Measurements from ENCODE around the gene EFNB3. TPM values are rescaled to one million over a fixed set of nuclear protein-coding genes. Genes with fewer than 3 reads are reported as not detected.

Gene EFNB3
- total RNA-seq, 4 donors from 2014 or later, result 0.22 to 0.82 (median 0.55) TPM

GRCh38 chr17:7747635-7748071 is 42.7 kb downstream of the EFNB3 start:
- TF ChIP-seq CTCF (IDR thresholded peaks at IDR 0.05; ENCODE audit: low read depth), result no peak

GRCh38 chr17:7748076-7748775 is 43.2 kb downstream of the EFNB3 start:
- TF ChIP-seq CTCF (IDR thresholded peaks at IDR 0.05; ENCODE audit: low read depth), result no peak

- no peak for TF ChIP-seq CTCF (IDR thresholded peaks at IDR 0.05; ENCODE audit: low read depth)
These were observed 45.4 kb downstream of the EFNB3 start for GRCh38 chr17:7750321-7750821.

GRCh38 chr17:7754656-7755055 is 49.7 kb downstream of the EFNB3 start:
- TF ChIP-seq CTCF (IDR thresholded peaks at IDR 0.05; ENCODE audit: low read depth), result no peak

- no peak for TF ChIP-seq CTCF (IDR thresholded peaks at IDR 0.05; ENCODE audit: low read depth)
These were observed 50.3 kb downstream of the EFNB3 start for GRCh38 chr17:7755095-7755890.

GRCh38 chr17:7756968-7757367 is 52.0 kb downstream of the EFNB3 start:
- no peak for TF ChIP-seq CTCF (IDR thresholded peaks at IDR 0.05; ENCODE audit: low read depth)

Other genes starting within 250 kb of the EFNB3 start
- 10 to 100 TPM; 34.2 to 58.0 (median 39.3) TPM for gene ZBTB4, start 225.6 kb upstream of the EFNB3 start, total RNA-seq
- gene SLC35G6, start 223.8 kb upstream of the EFNB3 start, total RNA-seq, result not detected
- 100 to 1,000 TPM in 1 of 4 donors, 10 to 100 TPM in 3; 31.1 to 123 (median 58.5) TPM for gene POLR2A, start 220.8 kb upstream of the EFNB3 start, total RNA-seq
- 10 to 100 TPM; 21.2 to 61.9 (median 58.7) TPM for gene TNFSF12, start 156.1 kb upstream of the EFNB3 start, total RNA-seq
- gene TNFSF13, start 146.5 kb upstream of the EFNB3 start, total RNA-seq, result 10 to 100 TPM; 22.8 to 69.5 (median 53.1) TPM
- gene SENP3, start 143.3 kb upstream of the EFNB3 start, total RNA-seq, result 10 to 100 TPM; 41.6 to 64.7 (median 56.8) TPM
- 100 to 1,000 TPM in 3 of 4 donors, 10 to 100 TPM in 1; 56.9 to 609 (median 149) TPM for gene CD68, start 125.6 kb upstream of the EFNB3 start, total RNA-seq
- gene MPDU1, start 121.3 kb upstream of the EFNB3 start, total RNA-seq, result 10 to 100 TPM; 53.9 to 94.2 (median 77.7) TPM
- 1 to 10 TPM in 1 of 4 donors, not detected in 3; 1.0 TPM for gene SOX15, start 115.1 kb upstream of the EFNB3 start, total RNA-seq
- 10 to 100 TPM; 12.2 to 35.0 (median 25.1) TPM for gene FXR2, start 90.3 kb upstream of the EFNB3 start, total RNA-seq
- gene SAT2, start 77.4 kb upstream of the EFNB3 start, total RNA-seq, result 100 to 1,000 TPM in 1 of 4 donors, 10 to 100 TPM in 3; 69.6 to 126 (median 85.0) TPM
- gene SHBG, start 75.1 kb upstream of the EFNB3 start, total RNA-seq, result 1 to 10 TPM in 2 of 4 donors, under 1 TPM in 2; 0.44 to 2.1 (median 1.1) TPM
- under 1 TPM in 1 of 4 donors, not detected in 3; 0.38 TPM for gene ATP1B2, start 54.3 kb upstream of the EFNB3 start, total RNA-seq
- 10 to 100 TPM; 13.8 to 21.7 (median 16.4) TPM for gene TP53, start 17.7 kb upstream of the EFNB3 start, total RNA-seq
- 1 to 10 TPM; 1.1 to 3.3 (median 2.1) TPM for gene WRAP53, start 16.7 kb upstream of the EFNB3 start, total RNA-seq
- under 1 TPM; under 0.01 to 0.22 (median 0.18) TPM for gene DNAH2, start 12.5 kb downstream of the EFNB3 start, total RNA-seq
- gene KDM6B, start 129.0 kb downstream of the EFNB3 start, total RNA-seq, result 10 to 100 TPM in 1 of 4 donors, 1 to 10 TPM in 3; 5.6 to 10.4 (median 6.6) TPM
- gene TMEM88, start 149.9 kb downstream of the EFNB3 start, total RNA-seq, result 10 to 100 TPM in 2 of 4 donors, 1 to 10 TPM in 2; 1.0 to 16.0 (median 10.8) TPM
- gene NAA38, start 152.4 kb downstream of the EFNB3 start, total RNA-seq, result 100 to 1,000 TPM in 2 of 4 donors, 10 to 100 TPM in 2; 68.0 to 184 (median 96.7) TPM
- gene CYB5D1, start 152.8 kb downstream of the EFNB3 start, total RNA-seq, result 1 to 10 TPM; 4.1 to 7.7 (median 6.3) TPM
- 10 to 100 TPM; 14.8 to 41.4 (median 31.3) TPM for gene CHD3, start 183.6 kb downstream of the EFNB3 start, total RNA-seq
- gene RNF227, start 211.1 kb downstream of the EFNB3 start, total RNA-seq, result 1 to 10 TPM; 1.5 to 6.1 (median 2.8) TPM
- gene KCNAB3, start 224.7 kb downstream of the EFNB3 start, total RNA-seq, result 1 to 10 TPM in 1 of 4 donors, under 1 TPM in 2, not detected in 1; 0.44 to 2.8 (median 0.51) TPM
- gene TRAPPC1, start 226.7 kb downstream of the EFNB3 start, total RNA-seq, result 10 to 100 TPM; 28.8 to 43.5 (median 37.5) TPM
- 10 to 100 TPM in 3 of 4 donors, 1 to 10 TPM in 1; 7.5 to 27.3 (median 21.9) TPM for gene CNTROB, start 227.0 kb downstream of the EFNB3 start, total RNA-seq